ENCODE measurements around the gene GPR146.
"Not testable (repeated sequence)": the region's sequence is repeated elsewhere in the genome, so short reads cannot be mapped to it uniquely, and the experiment has no call there.

Gene GPR146

DNA sequence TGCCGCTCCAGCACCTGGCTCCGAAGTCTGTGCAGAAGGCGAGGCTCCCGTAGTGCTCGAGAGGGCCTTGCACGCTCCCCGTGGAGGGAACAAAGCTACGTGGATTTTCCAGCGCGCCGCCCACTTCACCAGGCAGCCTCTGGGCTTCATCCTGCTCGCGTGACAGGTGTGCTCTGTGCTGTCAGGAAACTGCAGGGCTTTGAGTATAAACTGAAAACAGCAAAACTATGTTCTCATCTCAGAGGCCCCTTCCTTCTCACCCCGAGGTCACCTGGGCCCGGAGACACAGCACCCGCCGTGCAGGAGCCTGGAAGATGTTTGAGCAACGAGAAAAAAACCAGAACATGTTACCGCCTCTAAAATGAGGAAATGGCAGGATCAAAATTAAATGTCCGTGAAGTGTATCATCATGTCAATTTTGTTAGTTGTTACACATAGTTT lies 17.6 kb upstream of the GPR146 start:
- no peak for DNase-seq

DNA sequence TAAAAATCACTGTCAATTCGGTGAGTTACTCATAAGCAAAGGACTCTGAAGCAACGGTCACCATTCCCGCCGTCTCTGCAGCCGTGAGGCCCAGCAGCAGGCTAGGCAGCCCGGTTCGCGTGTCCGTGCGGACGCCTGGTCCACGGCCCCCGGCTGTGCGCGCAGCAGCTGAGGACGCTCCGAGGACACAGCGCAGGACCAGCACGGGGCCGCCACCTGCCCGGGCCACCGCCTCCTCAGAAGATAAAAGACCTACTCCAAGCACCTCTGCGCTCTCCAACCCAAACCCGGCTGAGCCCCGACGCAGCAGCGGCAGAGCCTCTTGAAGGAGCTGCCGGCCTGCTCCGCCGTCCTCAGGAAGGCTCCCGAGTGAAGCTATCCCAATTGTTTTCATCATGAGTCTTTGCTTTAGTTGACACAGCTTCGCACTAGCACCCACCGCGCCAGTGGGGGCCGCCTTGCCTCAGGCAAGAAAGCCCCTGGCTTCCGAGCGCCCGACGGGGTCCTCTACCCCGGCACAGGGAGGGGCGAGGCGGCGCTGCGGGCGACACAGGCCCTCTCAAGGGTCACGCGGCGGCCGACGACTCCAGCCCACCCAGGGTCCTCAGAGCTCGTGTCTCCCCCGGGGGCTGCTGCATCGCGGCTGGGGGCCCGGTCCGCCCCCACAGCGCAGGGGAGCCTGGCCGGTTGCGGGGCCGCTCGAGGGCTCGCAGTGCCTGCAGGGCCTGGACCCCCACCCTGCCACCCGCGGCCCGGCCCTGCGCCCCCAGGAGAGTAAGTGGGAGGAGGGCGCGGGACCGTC lies 16.9 kb upstream of the GPR146 start:
- peak; percentile 14 for DNase-seq

DNA sequence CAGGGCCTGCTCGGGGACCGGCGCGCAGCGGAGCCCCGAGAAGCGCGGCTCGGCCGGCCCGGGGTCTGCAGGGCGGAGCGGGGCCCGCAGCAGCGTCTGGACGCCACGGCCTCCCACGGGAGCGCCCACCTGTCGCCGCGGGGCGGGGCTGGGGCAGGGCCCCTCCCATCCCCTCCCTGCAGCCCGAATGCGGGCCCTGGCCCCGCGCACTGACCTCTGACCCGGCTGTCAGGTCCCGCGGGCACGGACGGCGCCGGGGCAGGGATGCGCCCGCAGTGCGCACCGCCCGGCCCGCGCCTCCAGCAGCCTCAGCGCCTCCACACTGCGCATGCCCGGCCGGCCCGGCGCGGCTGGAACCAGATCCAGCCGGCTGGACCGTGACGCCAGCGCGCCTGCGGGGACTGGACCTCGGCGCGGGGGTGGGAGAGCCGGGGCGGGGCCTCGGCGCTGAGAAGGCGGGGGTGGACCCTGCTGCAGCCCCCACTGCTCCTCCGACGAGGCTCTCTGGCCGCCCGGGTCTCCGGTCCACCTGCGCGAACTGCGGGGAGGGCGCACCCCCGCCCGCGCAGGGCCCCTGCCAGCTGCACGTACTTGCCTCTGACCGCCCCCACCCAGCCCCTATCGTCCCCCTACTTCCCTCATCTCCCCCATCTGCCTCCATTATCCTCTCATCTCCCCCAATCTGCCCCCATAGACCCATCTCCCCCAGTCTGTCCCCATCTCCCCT lies 16.1 kb upstream of the GPR146 start:
- DNase-seq = peak; percentile 87

DNA sequence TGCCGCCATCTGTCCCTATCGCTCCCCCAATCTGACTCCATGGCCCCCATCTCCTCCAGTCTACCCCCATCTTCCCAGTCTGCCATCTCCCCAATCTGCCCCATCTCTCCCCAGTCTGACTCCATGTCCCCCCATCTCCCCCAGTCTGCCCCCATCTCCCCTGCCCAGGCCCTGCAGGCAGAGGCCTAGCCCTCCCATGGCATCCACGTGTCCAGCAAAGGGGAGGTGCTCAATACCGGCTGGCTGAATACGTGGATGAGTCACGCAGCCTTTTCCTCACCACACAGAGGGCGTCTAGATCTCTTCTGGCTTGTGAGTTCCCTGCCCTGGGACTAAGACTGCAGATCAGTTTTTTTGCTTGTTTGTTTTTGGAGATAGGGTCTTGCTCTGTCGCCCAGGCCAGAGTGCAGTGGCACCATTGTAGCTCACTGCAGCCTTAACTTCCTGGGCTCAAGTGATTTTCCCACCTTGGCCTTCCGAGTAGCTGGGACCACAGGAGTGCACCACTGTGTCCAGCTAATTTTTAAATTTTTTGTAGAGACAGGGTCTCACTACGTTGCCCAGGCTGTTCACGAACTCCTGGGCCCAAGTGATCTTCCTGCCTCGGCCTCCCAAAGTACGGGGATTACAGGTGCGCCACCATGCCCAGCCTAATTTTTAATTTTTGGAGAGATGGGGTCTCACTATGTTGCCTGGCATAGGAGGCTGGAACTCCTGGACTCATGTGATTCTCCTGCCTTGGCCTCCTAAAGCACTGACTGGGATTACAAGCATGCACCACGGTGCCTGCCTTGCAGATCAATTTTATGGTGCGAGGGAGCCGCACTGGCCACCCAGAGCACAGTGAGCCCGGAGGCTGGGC lies 15.3 kb upstream of the GPR146 start:
- peak; percentile 94 for DNase-seq

DNA sequence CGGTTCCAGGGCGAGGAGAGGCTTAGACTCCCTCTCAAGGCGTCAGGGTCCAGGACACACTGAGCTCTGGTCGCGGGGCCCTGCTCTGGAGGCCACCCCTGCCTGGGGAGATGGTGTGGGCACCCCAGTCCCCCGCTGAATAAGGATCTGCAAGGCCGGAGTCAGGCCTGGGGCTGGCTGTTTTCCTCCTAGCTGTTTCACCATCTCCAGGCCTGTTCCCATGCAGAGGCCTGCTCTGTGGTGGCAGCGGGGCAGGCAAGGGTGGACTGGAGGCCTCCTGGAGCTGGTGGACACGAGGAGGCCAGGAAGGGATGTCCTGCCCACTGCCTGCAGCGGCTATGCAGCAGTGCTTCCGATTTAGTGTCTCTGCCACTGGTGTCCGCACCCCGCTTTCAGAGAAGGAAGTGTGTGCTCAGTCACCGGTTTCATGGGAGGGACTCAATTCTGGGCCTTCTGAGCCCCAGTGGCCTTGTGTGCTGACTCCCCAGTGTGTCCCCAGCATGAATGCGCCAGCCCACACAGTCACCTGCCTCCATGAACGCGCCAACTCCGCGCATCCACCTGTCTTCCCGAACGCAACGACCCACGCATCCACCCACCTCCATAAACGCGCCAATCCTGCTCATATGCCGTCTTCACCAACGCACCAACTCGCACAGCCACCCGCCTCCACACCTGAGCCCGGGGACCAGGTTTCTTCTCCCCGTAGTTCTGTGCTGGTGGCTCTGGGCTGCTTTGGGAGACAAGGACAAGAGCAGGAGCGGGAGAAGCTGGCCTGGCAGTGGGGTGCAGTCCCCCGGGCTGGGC lies 14.5 kb upstream of the GPR146 start:
- DNase-seq = no peak

DNA sequence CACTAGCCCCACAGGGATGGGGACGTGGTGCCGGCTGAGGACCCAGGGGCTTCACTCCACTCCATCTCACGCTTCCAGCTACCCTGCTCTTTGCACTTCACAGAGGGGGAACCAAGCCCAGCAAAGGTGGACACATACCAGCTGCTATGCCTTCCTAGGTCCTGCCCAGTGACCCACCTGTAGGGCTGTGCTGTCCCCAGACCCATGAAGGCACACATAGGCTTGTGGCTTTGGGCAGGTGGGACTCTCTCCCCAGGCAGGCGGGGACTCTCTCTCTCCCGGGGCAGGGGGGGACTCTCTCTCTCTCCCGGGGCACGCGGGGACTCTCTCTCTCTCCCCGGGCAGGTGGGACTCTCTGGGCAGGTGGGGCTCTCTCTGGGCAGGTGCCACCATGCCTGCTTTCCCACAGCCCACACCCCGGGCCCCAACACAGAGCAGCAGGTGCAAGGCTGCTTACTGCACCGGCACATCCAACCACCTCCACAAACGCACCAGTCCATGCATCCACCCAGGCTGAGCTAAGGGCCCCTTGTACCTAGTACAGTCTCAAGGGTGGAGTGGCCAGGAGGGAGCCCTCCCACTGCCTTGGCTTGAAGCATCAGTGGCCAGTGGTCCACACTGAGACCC lies 13.8 kb upstream of the GPR146 start:
- DNase-seq = no peak

DNA sequence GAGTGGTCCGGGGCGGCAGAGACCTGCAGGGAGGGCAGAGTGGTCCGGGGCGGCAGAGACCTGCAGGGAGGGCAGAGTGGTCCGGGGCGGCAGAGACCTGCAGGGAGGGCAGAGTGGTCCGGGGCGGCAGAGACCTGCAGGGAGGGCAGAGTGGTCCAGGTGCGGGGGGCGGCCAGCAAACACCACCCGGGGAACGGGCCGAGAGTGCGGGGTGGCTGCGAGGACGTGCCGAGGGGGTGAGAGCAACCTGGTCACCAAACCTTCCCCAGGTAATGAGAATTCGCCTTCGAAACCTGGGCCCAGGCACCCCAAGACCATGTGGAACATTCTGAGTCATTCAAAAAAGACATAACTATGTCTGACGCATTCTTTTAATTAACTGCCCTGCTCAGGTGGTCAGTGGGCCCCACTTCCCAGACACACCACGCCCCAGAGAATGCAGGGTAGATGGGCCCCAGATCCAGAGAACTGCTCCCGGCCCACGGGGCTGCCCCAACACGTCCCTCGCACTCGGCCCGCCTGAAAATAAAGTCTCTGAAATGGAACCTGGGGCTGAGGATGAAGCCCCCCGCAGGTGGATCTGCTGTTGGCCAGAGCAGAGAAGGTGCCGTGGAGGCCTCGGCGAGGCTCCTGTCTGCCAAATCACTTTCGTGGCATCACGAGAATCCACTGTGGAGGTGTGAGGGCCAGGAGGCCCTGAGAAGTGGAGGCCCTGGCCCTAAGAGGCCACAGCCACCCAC lies 12.5 kb upstream of the GPR146 start:
- no peak for DNase-seq

DNA sequence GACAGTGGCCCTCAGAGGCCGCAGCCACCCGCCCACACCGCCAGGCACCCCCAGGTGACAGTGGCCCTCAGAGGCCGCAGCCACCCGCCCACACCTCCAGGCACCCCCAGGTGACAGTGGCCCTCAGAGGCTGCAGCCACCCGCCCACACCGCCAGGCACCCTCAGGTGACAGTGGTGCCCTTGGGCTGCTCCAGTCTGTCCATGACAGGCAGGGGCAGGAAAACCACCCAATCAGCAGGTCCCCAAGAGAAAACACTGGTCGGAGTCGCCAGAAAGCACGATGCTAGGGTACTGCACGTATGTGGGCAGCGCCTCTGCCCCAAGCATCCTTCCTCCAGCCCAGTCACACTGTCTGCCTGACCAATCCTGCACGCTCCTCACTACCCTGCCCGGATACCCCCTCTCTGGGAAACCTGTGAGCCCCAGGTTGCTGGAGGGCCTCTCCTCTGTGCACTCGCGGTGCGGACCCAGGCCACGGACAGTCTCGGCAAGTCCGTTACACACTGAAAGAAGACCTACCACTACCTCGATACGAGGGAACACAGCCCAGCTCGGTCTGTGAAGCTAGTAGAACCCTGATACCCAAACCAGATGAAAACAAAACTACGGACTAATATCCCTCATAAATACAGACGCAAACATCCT lies 11.7 kb upstream of the GPR146 start:
- DNase-seq = no peak

DNA sequence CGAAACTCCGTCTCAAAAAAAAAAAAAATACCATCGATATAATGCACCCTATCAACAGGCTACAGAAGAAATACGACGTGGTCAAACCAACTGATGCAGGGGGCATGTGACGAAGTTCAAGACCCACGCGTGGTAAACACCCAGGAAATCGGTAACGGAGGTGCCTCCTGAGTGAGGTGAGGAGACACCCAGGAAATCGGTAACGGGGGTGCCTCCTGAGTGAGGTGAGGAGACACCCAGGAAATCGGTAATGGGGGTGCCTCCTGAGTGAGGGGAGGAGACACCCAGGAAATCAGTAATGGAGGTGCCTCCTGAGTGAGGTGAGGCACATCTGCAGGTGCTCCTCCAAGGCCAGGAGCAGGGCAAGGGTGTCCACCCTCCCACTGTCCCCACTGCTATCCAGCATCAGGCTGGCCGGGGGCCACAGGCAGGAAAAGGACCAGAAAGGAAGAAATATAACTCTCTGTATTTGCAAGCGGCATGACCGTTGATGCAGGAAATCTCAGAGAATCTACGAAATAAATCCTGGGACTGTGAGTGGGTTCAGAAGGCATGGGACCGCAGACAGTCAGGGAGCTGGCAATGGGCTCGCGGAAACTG lies 10.7 kb upstream of the GPR146 start:
- DNase-seq = no peak

DNA sequence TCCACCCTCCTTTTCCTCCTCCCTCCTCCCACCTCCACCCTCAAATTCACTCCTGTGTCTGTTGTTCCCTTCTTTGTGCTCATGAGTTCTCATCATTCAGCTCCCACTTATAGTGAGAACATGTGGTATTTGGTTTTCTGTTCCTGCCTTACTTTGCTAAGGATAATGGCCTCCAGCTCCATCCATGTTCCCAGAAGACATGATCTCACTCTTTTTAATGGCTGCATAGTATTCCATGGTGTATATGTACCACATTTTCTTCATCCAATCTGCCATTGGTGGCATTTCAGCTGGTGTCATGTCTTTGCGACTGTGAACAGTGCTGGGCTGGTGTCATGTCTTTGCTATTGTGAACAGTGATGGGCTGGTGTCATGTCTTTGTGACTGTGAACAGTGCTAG lies 9.6 kb upstream of the GPR146 start:
- DNase-seq = not testable (repeated sequence)

DNA sequence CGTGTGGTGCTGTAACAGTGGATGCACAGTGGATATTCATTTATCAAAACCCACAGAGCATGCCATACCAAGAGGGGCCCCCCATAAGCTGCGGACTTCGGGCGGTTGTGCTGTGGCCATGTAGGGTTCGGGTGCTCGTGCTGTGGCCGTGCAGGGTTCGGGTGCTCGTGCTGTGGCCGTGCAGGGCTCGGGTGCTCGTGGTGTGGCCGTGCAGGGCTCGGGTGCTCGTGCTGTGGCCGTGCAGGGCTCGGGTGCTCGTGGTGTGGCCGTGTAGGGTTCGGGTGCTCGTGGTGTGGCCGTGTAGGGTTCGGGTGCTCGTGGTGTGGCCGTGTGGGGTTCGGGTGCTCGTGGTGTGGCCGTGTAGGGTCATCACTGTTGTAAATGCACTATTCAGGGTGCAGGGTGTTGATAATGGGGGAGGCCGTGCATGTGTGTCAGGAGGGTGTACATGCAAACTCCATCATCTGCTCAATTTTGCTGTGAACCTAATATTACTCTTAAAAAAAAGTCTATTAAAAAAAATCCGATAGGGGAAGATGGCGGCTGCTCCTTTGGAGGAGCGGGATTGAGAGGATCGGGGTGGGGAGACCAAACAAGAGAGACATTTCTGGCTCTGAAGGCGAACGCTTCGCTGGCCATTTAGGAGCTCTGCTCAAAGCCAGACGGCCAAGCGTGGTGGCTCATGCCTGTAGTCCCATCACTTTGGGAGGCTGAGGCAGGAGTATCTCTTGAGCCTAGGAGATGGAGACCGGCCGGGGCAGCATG lies 8.0 kb upstream of the GPR146 start:
- not testable (repeated sequence) for DNase-seq

DNA sequence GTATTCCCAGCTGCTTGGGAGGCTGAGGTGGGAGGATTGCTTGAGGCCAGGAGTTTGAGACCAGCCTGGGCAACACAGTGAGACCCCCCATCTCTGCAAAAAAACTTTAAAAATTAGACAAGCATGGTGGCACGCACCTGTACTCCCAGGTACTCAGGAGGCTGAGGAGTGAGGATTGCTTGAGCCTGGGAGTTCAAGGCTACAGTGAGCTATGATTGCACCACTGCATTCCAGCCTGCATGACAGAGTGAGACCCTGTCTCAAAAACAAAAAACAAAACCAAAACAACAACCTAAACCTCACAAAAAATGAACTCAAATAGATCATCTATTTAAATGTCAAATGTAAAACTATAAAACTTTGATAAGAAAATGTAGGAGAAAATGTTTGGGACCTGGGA lies 4.1 kb upstream of the GPR146 start:
- not testable (repeated sequence) for DNase-seq

DNA sequence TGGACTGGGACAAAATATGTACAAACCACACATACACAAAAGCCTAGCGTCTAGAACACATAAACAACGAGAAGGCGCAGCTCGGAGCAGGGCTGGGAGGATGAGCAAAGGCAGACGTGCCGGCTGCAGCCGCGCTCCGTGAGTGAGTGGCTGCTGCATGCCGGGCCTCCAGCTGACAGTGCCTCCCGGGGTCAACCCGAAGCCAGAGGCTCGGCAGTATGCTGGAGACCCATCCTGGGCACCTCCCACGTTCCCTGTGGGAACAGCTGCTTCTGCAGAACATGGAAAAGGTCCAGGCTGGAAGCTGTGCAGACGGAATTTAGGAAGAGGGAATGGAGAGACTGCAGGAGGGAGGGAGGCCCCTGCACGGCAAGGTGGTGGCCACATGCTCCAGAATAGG lies 3.6 kb upstream of the GPR146 start:
- DNase-seq = no peak

DNA sequence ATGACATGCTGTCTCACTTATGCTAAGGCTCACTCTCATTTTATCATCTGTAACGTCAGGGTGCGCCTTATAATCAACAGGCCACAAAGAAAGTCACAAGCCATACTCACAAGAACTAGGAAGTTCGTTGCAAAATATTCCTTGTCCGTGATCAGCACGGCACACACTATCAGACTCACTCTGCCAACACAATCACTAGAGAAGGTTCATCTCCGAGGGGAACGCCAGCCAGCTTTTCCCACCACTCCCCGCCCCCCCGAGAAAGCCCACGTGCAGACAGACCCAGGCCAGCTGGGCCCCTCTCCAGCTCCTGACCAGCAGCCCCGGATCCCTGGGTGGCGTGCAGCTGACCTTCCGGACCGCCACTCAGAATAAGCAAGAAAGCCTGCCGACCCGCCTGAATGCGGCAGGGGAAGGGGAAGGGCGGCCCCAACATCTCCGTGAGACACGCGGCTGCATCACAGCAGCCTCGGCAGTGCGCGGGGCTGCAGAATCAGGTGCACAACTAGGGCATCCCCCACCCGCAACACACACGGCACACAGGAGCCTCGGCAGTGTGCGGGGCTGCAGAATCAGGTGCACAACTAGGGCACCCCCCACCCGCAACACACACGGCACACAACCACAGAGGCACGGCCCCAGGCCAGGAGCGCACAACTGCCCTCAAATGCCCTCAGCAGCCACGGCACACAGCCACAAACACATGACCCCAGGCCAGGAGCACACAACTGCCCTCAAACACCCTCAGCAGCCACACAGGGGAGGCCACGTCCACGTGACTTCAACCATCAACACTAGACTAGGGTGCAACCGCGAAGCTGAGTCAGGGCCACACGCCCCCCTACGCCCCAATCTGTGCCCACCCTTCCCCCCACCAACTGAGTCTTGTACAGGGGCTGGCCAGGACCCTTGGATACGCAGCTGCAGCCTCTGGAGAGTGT lies 2.5 kb upstream of the GPR146 start:
- peak; percentile 81 for DNase-seq

DNA sequence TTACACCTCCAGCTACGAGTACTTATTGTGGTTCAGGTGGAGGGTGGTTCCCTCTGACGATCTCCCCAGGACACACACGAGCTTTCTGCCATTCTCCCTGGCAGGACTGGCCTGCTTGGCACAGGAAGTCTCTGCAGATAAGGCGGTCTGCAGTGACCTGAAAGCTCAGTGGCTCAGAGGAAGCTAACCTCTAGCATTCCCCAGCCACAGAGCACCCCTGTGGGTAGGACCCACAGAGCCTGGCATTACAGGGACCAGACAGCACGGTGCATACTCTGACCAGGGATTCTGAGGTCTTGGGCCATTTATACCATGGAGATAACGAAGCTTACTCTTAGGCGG lies 1.9 kb upstream of the GPR146 start:
- DNase-seq = peak; percentile 85

DNA sequence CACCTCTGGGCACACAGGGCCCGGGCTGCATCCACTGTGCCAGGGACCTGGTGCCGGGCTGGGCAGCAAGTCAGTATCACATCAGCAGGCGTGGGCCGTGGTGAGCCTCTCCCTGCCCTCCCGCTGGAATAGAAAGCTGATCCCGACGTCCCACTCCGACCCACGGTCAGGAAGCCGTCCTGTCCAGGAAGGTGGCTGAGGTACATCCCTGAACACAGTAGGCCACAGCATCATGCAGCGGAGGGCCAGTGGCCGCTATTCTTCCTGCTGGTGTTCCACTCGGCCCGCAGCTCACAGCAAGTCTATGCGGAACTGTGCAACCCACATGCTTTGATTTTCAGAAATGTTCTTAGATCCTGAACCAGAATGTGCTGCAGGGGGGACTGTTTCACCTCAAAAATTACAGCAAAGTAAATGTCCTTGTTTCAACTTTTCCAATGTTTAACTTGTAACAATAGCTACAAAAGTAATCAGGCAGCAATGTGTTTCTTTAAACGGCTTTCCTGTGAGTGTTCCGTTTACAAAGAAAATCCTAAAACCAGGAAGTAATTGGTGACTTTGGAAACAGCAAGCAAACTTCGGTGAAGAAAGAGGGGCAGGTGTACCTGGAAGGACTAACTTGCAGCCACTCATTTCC lies 676 bp upstream of the GPR146 start:
- no peak for DNase-seq

DNA sequence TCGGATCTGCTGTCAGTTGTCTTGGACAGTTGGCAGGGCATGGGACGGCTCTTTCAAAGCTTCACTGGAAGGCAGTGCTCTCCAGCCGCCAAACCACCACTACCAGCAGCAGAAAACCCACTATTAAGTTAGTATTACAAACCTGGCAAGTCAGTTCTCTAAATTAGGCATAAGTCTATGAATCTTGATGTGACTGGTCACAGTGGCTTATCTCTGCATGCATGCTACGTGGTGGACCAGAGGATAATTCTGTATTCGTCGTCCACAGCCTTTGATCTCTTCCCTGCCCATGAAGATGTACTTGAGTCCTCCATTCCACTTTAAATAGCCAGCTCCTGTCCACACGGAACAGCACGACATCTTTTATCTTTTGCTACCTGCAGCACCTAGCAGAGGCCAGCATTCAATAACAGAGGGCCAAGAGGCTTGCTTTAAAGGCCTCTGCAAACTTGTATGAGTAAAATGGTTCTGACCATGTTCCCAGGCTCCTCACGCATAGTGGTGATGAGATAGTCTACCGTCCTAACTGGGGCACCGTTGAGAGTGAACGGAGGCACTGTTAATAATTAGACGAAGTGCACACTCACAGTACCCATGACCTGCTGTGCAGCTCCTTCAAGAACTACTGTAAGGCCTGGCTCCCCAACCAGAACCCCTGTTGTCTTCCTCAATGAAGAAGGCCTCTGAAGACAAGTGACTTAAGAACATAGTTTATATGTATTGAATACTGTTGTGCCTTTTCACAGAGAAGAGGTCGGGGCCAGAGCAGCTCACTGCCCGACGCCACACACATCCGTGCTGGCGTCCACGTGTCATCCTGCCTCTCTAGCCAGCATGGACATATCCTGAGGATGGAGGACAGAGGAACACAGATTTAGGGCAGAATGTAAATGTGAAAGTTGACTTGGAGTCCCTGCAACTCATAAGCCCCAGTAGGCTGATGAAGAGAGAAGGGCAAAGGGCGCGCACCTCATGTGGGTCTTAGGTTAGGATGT lies 1.0 kb downstream of the GPR146 start:
- peak; percentile 51 for DNase-seq
